Measurements from ENCODE around the gene TNFRSF18.

GRCh38 chr1:1218524-1219200 is 12.3 kb upstream of the TNFRSF18 start:
- TF ChIP-seq, protein P1, sequence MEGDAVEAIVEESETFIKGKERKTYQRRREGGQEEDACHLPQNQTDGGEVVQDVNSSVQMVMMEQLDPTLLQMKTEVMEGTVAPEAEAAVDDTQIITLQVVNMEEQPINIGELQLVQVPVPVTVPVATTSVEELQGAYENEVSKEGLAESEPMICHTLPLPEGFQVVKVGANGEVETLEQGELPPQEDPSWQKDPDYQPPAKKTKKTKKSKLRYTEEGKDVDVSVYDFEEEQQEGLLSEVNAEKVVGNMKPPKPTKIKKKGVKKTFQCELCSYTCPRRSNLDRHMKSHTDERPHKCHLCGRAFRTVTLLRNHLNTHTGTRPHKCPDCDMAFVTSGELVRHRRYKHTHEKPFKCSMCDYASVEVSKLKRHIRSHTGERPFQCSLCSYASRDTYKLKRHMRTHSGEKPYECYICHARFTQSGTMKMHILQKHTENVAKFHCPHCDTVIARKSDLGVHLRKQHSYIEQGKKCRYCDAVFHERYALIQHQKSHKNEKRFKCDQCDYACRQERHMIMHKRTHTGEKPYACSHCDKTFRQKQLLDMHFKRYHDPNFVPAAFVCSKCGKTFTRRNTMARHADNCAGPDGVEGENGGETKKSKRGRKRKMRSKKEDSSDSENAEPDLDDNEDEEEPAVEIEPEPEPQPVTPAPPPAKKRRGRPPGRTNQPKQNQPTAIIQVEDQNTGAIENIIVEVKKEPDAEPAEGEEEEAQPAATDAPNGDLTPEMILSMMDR (conservative IDR thresholded peaks at IDR 0.05; ENCODE audit: low read length) = no peak
- no peak for TF ChIP-seq EZH2phosphoT487 (IDR thresholded peaks at IDR 0.05; ENCODE audit: borderline replicate concordance, low read depth, low read length)

Measured in OCI-LY7 (cell line).